Panc1 (cell line): ENCODE results near the gene PAX5. TPM values are rescaled to one million over a fixed set of nuclear protein-coding genes. Genes with fewer than 3 reads are reported as not detected.

ENCODE experiments used
- ATAC-seq: fragments of 200-7000 bp; cut with Tn5 transposase; 2 replicates; pipeline ENCODE4 v1.9.1; 2020; ENCODE audit warnings: mild to moderate bottlenecking, moderate library complexity
- BruUV-seq: library from RNA; stranded (reverse); fragments of 400-500 nt; replicated peaks from 2 replicates; lab custom pipeline; 2021; lab: Mats Ljungman, UMichigan
- CTCF ChIA-PET: fragments of 300-600 bp; sonication (Branson Sonifier 250); formaldehyde crosslinking; loops from one replicate; lab custom pipeline; 2022; ENCODE audit warnings: antibody characterized with exemption; lab: Charles Lee
- POLR2A ChIA-PET: fragments of 300-600 bp; sonication (Branson Sonifier 250); formaldehyde crosslinking; loops from one replicate; lab custom pipeline; 2022; ENCODE audit warnings: antibody characterized with exemption; lab: Charles Lee
- DNase-seq: peaks from one replicate; pipeline ENCODE4 v3.0.0-alpha.2; 2010; ENCODE audit warnings: low read depth, low spot score
- H3K27ac ChIP-seq: 2 replicates; pipeline ENCODE4 v1.5.1; 2011; ENCODE audit warnings: mild to moderate bottlenecking, low read length, inconsistent platforms
- H3K27me3 ChIP-seq: fragments of 200-500 bp; sonication (Bioruptor generic); 2 replicates; pipeline ENCODE4 v1.6.0; 2014; ENCODE audit warnings: low read length, inconsistent platforms; ENCODE audit not compliant: control insufficient read depth, insufficient read depth
- H3K36me3 ChIP-seq: fragments of 200-500 bp; sonication (Bioruptor generic); 2 replicates; pipeline ENCODE4 v1.5.1; 2014; ENCODE audit warnings: inconsistent platforms, mild to moderate bottlenecking, low read length, moderate library complexity; ENCODE audit not compliant: control insufficient read depth, insufficient read depth
- H3K4me1 ChIP-seq: 2 replicates; pipeline ENCODE4 v1.5.1; 2011; ENCODE audit warnings: inconsistent platforms, mild to moderate bottlenecking, low read length, moderate library complexity; ENCODE audit not compliant: control insufficient read depth, insufficient read depth
- H3K4me3 ChIP-seq, 2 experiments: 2 replicates each; pipeline ENCODE4 v1.5.1; 2011 to 2012; ENCODE audit warnings: low read depth in 2 of 2, low read length in 2 of 2, mild to moderate bottlenecking in 2 of 2, inconsistent platforms in 1 of 2, moderate library complexity in 1 of 2
- H3K9me3 ChIP-seq: fragments of 200-500 bp; sonication (Bioruptor generic); 2 replicates; pipeline ENCODE4 v1.5.1; 2014; ENCODE audit warnings: low read depth, mild to moderate bottlenecking, inconsistent platforms, low read length, moderate library complexity; ENCODE audit not compliant: control insufficient read depth, insufficient read depth
- CTCF ChIP-seq: fragments of 450-650 bp; IDR thresholded peaks from 2 replicates; pipeline ENCODE4 v1.5.1; 2017; ENCODE audit warnings: mild to moderate bottlenecking
- POLR2AphosphoS5 ChIP-seq: IDR thresholded peaks from 2 replicates; pipeline ENCODE4 v1.6.1; 2012; ENCODE audit warnings: mild to moderate bottlenecking, low read depth, low read length, moderate library complexity
- SIN3A ChIP-seq: IDR thresholded peaks from 2 replicates; pipeline ENCODE4 v1.6.1; 2012; ENCODE audit warnings: low read depth, mild to moderate bottlenecking, low read length, moderate library complexity, borderline replicate concordance; ENCODE audit not compliant: insufficient read depth
- TCF7L2 ChIP-seq: IDR thresholded peaks from 2 replicates; pipeline ENCODE4 v1.6.1; 2011; ENCODE audit warnings: mild to moderate bottlenecking, low read depth, low read length, inconsistent platforms
- in situ Hi-C: cut with HindIII; loops from 2 replicates; pipeline ENCODE4 v1.10.0; 2016; ENCODE audit warnings: low sequenced_read_pairs, low pct_unique_long_range_greater_than_20kb
- intact Hi-C: fragments of 100-400 bp; cut with micrococcal nuclease; formaldehyde crosslinking; loops from one replicate; pipeline ENCODE4 v1.10.0; 2022; ENCODE audit not compliant: unreplicated experiment
- total RNA-seq: library from RNA; stranded (reverse); gene quantifications from one replicate; pipeline ENCODE4 v1.2.1, GENCODE V29; 2021; ENCODE audit not compliant: unreplicated experiment
- TF ChIP-seq, protein P1 (sequence below), 2 experiments: IDR thresholded peaks; 2 replicates each; pipeline ENCODE4 v1.6.1; 2011 to 2012; ENCODE audit warnings: low read depth in 2 of 2, control low read depth in 1 of 2, low read length in 1 of 2, mild to moderate bottlenecking in 1 of 2, moderate library complexity in 1 of 2; ENCODE audit not compliant: insufficient read depth in 1 of 2

PAX5 gene
- total RNA-seq, 1 experiment from 2014 or later: 0.39 TPM

- ATAC-seq (no peak), DNase-seq (no peak)
- intact Hi-C loops (loop anchor here (5.0 to 10.0 kb wide), 6 partner anchors 67 to 415 kb away; partner anchors contain the start of gene ZCCHC7), in situ Hi-C loops (no loop called here)
- Histone ChIP-seq H3K36me3 (no peaks in the 10 kb centered on the region), H3K27ac (no peak overlapping the region), H3K4me1 (peaks cover 4% of the 10 kb centered on the region), H3K9me3 (no peaks in the 10 kb centered on the region), H3K27me3 (no peaks in the 10 kb centered on the region), H3K4me3 (no peak overlapping the region)
- ChIA-PET CTCF (interaction anchor here (1.2 kb wide), 1 partner anchor 124 kb away, joined by 3 read pairs; no protein-coding TSS in a partner anchor), POLR2A (interaction anchor here (0.6 to 0.7 kb wide), 2 partner anchors 49 to 296 kb away, joined by 3 to 4 read pairs; no protein-coding TSS in a partner anchor)
- TF ChIP-seq SIN3A: no peak
- no peak for TF ChIP-seq CTCF
- TF ChIP-seq, protein P1, sequence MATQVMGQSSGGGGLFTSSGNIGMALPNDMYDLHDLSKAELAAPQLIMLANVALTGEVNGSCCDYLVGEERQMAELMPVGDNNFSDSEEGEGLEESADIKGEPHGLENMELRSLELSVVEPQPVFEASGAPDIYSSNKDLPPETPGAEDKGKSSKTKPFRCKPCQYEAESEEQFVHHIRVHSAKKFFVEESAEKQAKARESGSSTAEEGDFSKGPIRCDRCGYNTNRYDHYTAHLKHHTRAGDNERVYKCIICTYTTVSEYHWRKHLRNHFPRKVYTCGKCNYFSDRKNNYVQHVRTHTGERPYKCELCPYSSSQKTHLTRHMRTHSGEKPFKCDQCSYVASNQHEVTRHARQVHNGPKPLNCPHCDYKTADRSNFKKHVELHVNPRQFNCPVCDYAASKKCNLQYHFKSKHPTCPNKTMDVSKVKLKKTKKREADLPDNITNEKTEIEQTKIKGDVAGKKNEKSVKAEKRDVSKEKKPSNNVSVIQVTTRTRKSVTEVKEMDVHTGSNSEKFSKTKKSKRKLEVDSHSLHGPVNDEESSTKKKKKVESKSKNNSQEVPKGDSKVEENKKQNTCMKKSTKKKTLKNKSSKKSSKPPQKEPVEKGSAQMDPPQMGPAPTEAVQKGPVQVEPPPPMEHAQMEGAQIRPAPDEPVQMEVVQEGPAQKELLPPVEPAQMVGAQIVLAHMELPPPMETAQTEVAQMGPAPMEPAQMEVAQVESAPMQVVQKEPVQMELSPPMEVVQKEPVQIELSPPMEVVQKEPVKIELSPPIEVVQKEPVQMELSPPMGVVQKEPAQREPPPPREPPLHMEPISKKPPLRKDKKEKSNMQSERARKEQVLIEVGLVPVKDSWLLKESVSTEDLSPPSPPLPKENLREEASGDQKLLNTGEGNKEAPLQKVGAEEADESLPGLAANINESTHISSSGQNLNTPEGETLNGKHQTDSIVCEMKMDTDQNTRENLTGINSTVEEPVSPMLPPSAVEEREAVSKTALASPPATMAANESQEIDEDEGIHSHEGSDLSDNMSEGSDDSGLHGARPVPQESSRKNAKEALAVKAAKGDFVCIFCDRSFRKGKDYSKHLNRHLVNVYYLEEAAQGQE (IDR thresholded peaks at IDR 0.05; ENCODE audit: insufficient read depth in 1 of 2, low read depth in 2 of 2, low read length in 1 of 2): no peak
- no peak for TF ChIP-seq POLR2AphosphoS5
- no peak for TF ChIP-seq TCF7L2
- BruUV-seq: no TSS peak
Observed at GRCh38 chr9:36997414-36997813, 36.7 kb downstream of the PAX5 start.

DNA sequence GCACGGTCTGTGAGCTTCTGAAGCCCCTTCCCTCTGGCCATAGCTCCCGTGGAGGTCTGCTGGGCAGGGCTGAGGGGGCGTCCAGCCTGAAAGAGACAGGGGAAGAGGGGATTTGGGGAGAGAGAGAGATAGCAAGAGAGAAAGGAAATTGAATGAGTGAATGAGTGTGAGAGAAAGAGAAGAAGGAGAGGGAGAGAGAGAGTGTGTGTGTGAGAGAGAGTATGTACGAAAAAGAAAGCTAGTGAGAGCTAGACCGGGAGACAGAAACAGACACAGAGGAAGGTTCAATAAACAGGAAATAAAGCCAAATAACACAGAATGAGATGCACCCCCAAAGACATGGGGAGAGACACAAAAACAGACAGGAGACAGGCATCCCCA, 37.4 kb downstream of the PAX5 start:
- CTCF ChIA-PET: interaction anchor here (1.4 to 1.9 kb wide), 2 partner anchors 124 to 196 kb away, joined by 3 to 6 read pairs; no protein-coding TSS in a partner anchor
- in situ Hi-C loops: no loop called here

More for the DNA sequence above, 37.4 kb downstream of the PAX5 start:
- no peaks in the 10 kb centered on the region for H3K36me3 ChIP-seq
- no TSS peak for BruUV-seq
- no peaks in the 10 kb centered on the region for H3K9me3 ChIP-seq
- DNase-seq (no peak), ATAC-seq (no peak)
- H3K4me3 ChIP-seq: no peak overlapping the region
- TF ChIP-seq TCF7L2 (no peak), SIN3A (no peak), CTCF (no peak), POLR2AphosphoS5 (no peak)
- TF ChIP-seq, protein P1 (IDR thresholded peaks at IDR 0.05; ENCODE audit: insufficient read depth in 1 of 2, low read depth in 2 of 2, low read length in 1 of 2): no peak
- H3K27me3 ChIP-seq: no peaks in the 10 kb centered on the region
- peaks cover 4% of the 10 kb centered on the region for H3K4me1 ChIP-seq
- H3K27ac ChIP-seq: no peak overlapping the region
- POLR2A ChIA-PET: interaction anchor here (0.5 kb wide), 1 partner anchor 292 kb away, joined by 3 read pairs; no protein-coding TSS in a partner anchor
- intact Hi-C loops: loop anchor here (5.0 to 10.0 kb wide), 6 partner anchors 68 to 416 kb away; partner anchors contain the start of gene ZCCHC7
